Measurements from ENCODE around the gene AEBP1.

The AEBP1 gene

GRCh38 chr7:44086627-44087026 lies 17.5 kb upstream of the AEBP1 start:
- Histone ChIP-seq H2AFZ (ENCODE audit: low read depth, low read length) (no peak overlapping the region), H2BK5ac (ENCODE audit: low read depth, low read length, poor library complexity, severe bottlenecking) (no peak overlapping the region), H3K23ac (ENCODE audit: low read length in 2 of 2) (no peak overlapping the region), H3K9me3 (ENCODE audit: control insufficient read depth, low read length) (no peaks in the 10 kb centered on the region), H3K4me2 (ENCODE audit: low read length, poor library complexity, severe bottlenecking) (no peak overlapping the region), H3K9ac (ENCODE audit: low read length) (peak overlapping the region; percentile 92), H3K14ac (ENCODE audit: low read length in 2 of 2) (no peak overlapping the region), H3K79me1 (replicated peaks; ENCODE audit: low read length, poor library complexity, severe bottlenecking) (no peaks in the 10 kb centered on the region), H3K27ac (ENCODE audit: low read length, poor library complexity, severe bottlenecking) (peak overlapping the region; percentile 99), H3K27me3 (ENCODE audit: control insufficient read depth in 1 of 2, insufficient read depth in 1 of 2, low read length in 2 of 2) (no peaks in the 10 kb centered on the region), H3K4ac (ENCODE audit: low read depth in 1 of 2, low read length in 2 of 2) (no peak overlapping the region), H3K4me1 (ENCODE audit: control insufficient read depth, insufficient read depth, low read depth, low read length) (peaks cover 30% of the 10 kb centered on the region), H2BK12ac (ENCODE audit: low read length in 2 of 2) (no peak overlapping the region), H2BK120ac (ENCODE audit: low read depth, low read length) (no peak overlapping the region), H4K91ac (ENCODE audit: low read length) (no peak overlapping the region), H2BK15ac (ENCODE audit: low read depth, poor library complexity, severe bottlenecking) (no peak overlapping the region), H2AK5ac (ENCODE audit: low read length, severe bottlenecking) (peak overlapping the region; percentile 93), H3K36me3 (ENCODE audit: control insufficient read depth in 1 of 2, insufficient read depth in 2 of 2, low read depth in 1 of 2, low read length in 2 of 2) (no peaks in the 10 kb centered on the region), H4K8ac (ENCODE audit: low read length) (no peak overlapping the region), H3K18ac (ENCODE audit: low read depth in 1 of 2, low read length in 2 of 2) (no peak overlapping the region), H3K4me3 (ENCODE audit: insufficient read depth in 1 of 2, low read depth in 1 of 2, low read length in 2 of 2) (no peak overlapping the region)
- 92% methylated on average over 3 of the region's 3 CpGs for WGBS
- no peak for DNase-seq

- Histone ChIP-seq H3K14ac (ENCODE audit: low read length in 2 of 2) (peak overlapping the region in 1 of 2 experiments; percentile 68), H3K9me3 (ENCODE audit: control insufficient read depth, low read length) (no peaks in the 10 kb centered on the region), H3K79me1 (replicated peaks; ENCODE audit: low read length, poor library complexity, severe bottlenecking) (no peaks in the 10 kb centered on the region), H2AFZ (ENCODE audit: low read depth, low read length) (peak overlapping the region; percentile 79), H3K4me2 (ENCODE audit: low read length, poor library complexity, severe bottlenecking) (peak overlapping the region; percentile 10), H3K4me3 (ENCODE audit: insufficient read depth in 1 of 2, low read depth in 1 of 2, low read length in 2 of 2) (peak overlapping the region in 1 of 2 experiments; percentile 43), H2BK15ac (ENCODE audit: low read depth, poor library complexity, severe bottlenecking) (peak overlapping the region; percentile 62), H2BK120ac (ENCODE audit: low read depth, low read length) (peak overlapping the region; percentile 11), H2BK5ac (ENCODE audit: low read depth, low read length, poor library complexity, severe bottlenecking) (peak overlapping the region; percentile 19), H3K27me3 (ENCODE audit: control insufficient read depth in 1 of 2, insufficient read depth in 1 of 2, low read length in 2 of 2) (no peaks in the 10 kb centered on the region), H3K36me3 (ENCODE audit: control insufficient read depth in 1 of 2, insufficient read depth in 2 of 2, low read depth in 1 of 2, low read length in 2 of 2) (no peaks in the 10 kb centered on the region), H3K27ac (ENCODE audit: low read length, poor library complexity, severe bottlenecking) (peak overlapping the region; percentile 99), H2BK12ac (ENCODE audit: low read length in 2 of 2) (peak overlapping the region; percentile 28 to 65), H2AK5ac (ENCODE audit: low read length, severe bottlenecking) (peak overlapping the region; percentile 14), H4K91ac (ENCODE audit: low read length) (peak overlapping the region; percentile 89), H3K9ac (ENCODE audit: low read length) (peak overlapping the region; percentile 92), H3K18ac (ENCODE audit: low read depth in 1 of 2, low read length in 2 of 2) (peak overlapping the region; percentile 40 to 92), H3K4me1 (ENCODE audit: control insufficient read depth, insufficient read depth, low read depth, low read length) (peaks cover 30% of the 10 kb centered on the region), H3K4ac (ENCODE audit: low read depth in 1 of 2, low read length in 2 of 2) (peak overlapping the region in 1 of 2 experiments; percentile 87), H3K23ac (ENCODE audit: low read length in 2 of 2) (peak overlapping the region in 1 of 2 experiments; percentile 28), H4K8ac (ENCODE audit: low read length) (peak overlapping the region; percentile 90)
- DNase-seq = no peak
- WGBS = 57% methylated on average over 19 of the region's 20 CpGs
These were observed 16.0 kb upstream of the AEBP1 start for GRCh38 chr7:44087911-44088838.

GRCh38 chr7:44093102-44093641 lies 11.0 kb upstream of the AEBP1 start:
- Histone ChIP-seq H2AK5ac (ENCODE audit: low read length, severe bottlenecking) (peak overlapping the region; percentile 22), H4K91ac (ENCODE audit: low read length) (no peak overlapping the region), H2BK120ac (ENCODE audit: low read depth, low read length) (no peak overlapping the region), H2BK12ac (ENCODE audit: low read length in 2 of 2) (no peak overlapping the region), H3K14ac (ENCODE audit: low read length in 2 of 2) (no peak overlapping the region), H3K79me1 (replicated peaks; ENCODE audit: low read length, poor library complexity, severe bottlenecking) (no peaks in the 10 kb centered on the region), H2AFZ (ENCODE audit: low read depth, low read length) (no peak overlapping the region), H3K36me3 (ENCODE audit: control insufficient read depth in 1 of 2, insufficient read depth in 2 of 2, low read depth in 1 of 2, low read length in 2 of 2) (no peaks in the 10 kb centered on the region), H3K4me1 (ENCODE audit: control insufficient read depth, insufficient read depth, low read depth, low read length) (peaks cover 11% of the 10 kb centered on the region), H3K23ac (ENCODE audit: low read length in 2 of 2) (no peak overlapping the region), H3K27me3 (ENCODE audit: control insufficient read depth in 1 of 2, insufficient read depth in 1 of 2, low read length in 2 of 2) (no peaks in the 10 kb centered on the region), H3K9me3 (ENCODE audit: control insufficient read depth, low read length) (no peaks in the 10 kb centered on the region), H3K27ac (ENCODE audit: low read length, poor library complexity, severe bottlenecking) (no peak overlapping the region), H3K9ac (ENCODE audit: low read length) (no peak overlapping the region), H3K4me3 (ENCODE audit: insufficient read depth in 1 of 2, low read depth in 1 of 2, low read length in 2 of 2) (no peak overlapping the region), H3K4me2 (ENCODE audit: low read length, poor library complexity, severe bottlenecking) (no peak overlapping the region), H4K8ac (ENCODE audit: low read length) (no peak overlapping the region), H2BK5ac (ENCODE audit: low read depth, low read length, poor library complexity, severe bottlenecking) (no peak overlapping the region), H2BK15ac (ENCODE audit: low read depth, poor library complexity, severe bottlenecking) (no peak overlapping the region), H3K4ac (ENCODE audit: low read depth in 1 of 2, low read length in 2 of 2) (no peak overlapping the region), H3K18ac (ENCODE audit: low read depth in 1 of 2, low read length in 2 of 2) (no peak overlapping the region)
- DNase-seq = no peak
- 78% methylated on average over 6 of the region's 6 CpGs for WGBS

- Histone ChIP-seq H3K4me1 (ENCODE audit: control insufficient read depth, insufficient read depth, low read depth, low read length) (peaks cover 4% of the 10 kb centered on the region), H3K18ac (ENCODE audit: low read depth in 1 of 2, low read length in 2 of 2) (no peak overlapping the region), H3K14ac (ENCODE audit: low read length in 2 of 2) (no peak overlapping the region), H3K79me1 (replicated peaks; ENCODE audit: low read length, poor library complexity, severe bottlenecking) (no peaks in the 10 kb centered on the region), H2BK15ac (ENCODE audit: low read depth, poor library complexity, severe bottlenecking) (no peak overlapping the region), H4K8ac (ENCODE audit: low read length) (no peak overlapping the region), H3K4me2 (ENCODE audit: low read length, poor library complexity, severe bottlenecking) (no peak overlapping the region), H3K4ac (ENCODE audit: low read depth in 1 of 2, low read length in 2 of 2) (no peak overlapping the region), H3K9me3 (ENCODE audit: control insufficient read depth, low read length) (no peaks in the 10 kb centered on the region), H3K9ac (ENCODE audit: low read length) (peak overlapping the region; percentile 49), H2BK120ac (ENCODE audit: low read depth, low read length) (no peak overlapping the region), H2AFZ (ENCODE audit: low read depth, low read length) (no peak overlapping the region), H3K23ac (ENCODE audit: low read length in 2 of 2) (no peak overlapping the region), H4K91ac (ENCODE audit: low read length) (no peak overlapping the region), H2BK12ac (ENCODE audit: low read length in 2 of 2) (no peak overlapping the region), H3K4me3 (ENCODE audit: insufficient read depth in 1 of 2, low read depth in 1 of 2, low read length in 2 of 2) (no peak overlapping the region), H3K27ac (ENCODE audit: low read length, poor library complexity, severe bottlenecking) (no peak overlapping the region), H2AK5ac (ENCODE audit: low read length, severe bottlenecking) (peak overlapping the region; percentile 52), H3K36me3 (ENCODE audit: control insufficient read depth in 1 of 2, insufficient read depth in 2 of 2, low read depth in 1 of 2, low read length in 2 of 2) (no peaks in the 10 kb centered on the region), H3K27me3 (ENCODE audit: control insufficient read depth in 1 of 2, insufficient read depth in 1 of 2, low read length in 2 of 2) (no peaks in the 10 kb centered on the region), H2BK5ac (ENCODE audit: low read depth, low read length, poor library complexity, severe bottlenecking) (no peak overlapping the region)
- WGBS = 71% methylated on average over 2 of the region's 2 CpGs
- no peak for DNase-seq
These were observed 9.8 kb upstream of the AEBP1 start for GRCh38 chr7:44094365-44094764.

Measured in mesenchymal stem cell (in vitro differentiated cells and primary cell).